ENCODE results near the gene CAPN13. TPM values are rescaled to one million over a fixed set of nuclear protein-coding genes. Genes with fewer than 3 reads are reported as not detected.

The CAPN13 gene
- total and polyA plus RNA-seq, 2 donors (not counting 3 experiments of a cell fraction or from before 2014, with no cell fraction given): not detected

- CTCF ChIA-PET: no interaction called here
- no peaks in the 10 kb centered on the region for H3K9me1 ChIP-seq (replicated peaks; ENCODE audit: control insufficient read depth, extremely low read depth, insufficient read depth, low read length)
- DNase-seq (ENCODE audit: low read depth, low spot score) (no peak), FAIRE-seq (no peak)
- no peaks in the 10 kb centered on the region for H3K27me3 ChIP-seq (ENCODE audit: control insufficient read depth in 2 of 2, insufficient read depth in 2 of 2, low read length in 2 of 2)
- H4K20me1 ChIP-seq (replicated peaks; ENCODE audit: control insufficient read depth, extremely low read depth, insufficient read depth, low read length): no peaks in the 10 kb centered on the region
- TF ChIP-seq POLR2AphosphoS5 (IDR thresholded peaks at IDR 0.05; ENCODE audit: insufficient read depth, low read depth, low read length): no peak
- TF ChIP-seq JUN (IDR thresholded peaks at IDR 0.05; ENCODE audit: borderline replicate concordance, insufficient read depth, insufficient read length, low read depth): no peak
- no peak for TF ChIP-seq CTCF (IDR thresholded peaks at IDR 0.05; ENCODE audit: extremely low read depth in 1 of 2, insufficient read depth in 1 of 2, low read depth in 1 of 2, low read length in 2 of 2)
- no peak for TF ChIP-seq POLR2A (IDR thresholded peaks at IDR 0.05; ENCODE audit: low read depth, low read length)
- TF ChIP-seq, protein P1, sequence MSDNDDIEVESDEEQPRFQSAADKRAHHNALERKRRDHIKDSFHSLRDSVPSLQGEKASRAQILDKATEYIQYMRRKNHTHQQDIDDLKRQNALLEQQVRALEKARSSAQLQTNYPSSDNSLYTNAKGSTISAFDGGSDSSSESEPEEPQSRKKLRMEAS (IDR thresholded peaks at IDR 0.05; ENCODE audit: insufficient read depth, insufficient read length): no peak
- no peak for TF ChIP-seq GATA2 (IDR thresholded peaks at IDR 0.05; ENCODE audit: insufficient read depth, insufficient read length, low read depth, low read length)
- TF ChIP-seq FOS (IDR thresholded peaks at IDR 0.05; ENCODE audit: borderline replicate concordance, insufficient read depth, low read length): no peak
- TF ChIP-seq EZH2 (IDR thresholded peaks at IDR 0.05; ENCODE audit: borderline replicate concordance, low read depth, low read length, severe bottlenecking): no peak
- TF ChIP-seq MYC (IDR thresholded peaks at IDR 0.05; ENCODE audit: low read depth, low read length): no peak
- intact Hi-C loops (cut with micrococcal nuclease): no loop called here
- no peak overlapping the region for H3K4me3 ChIP-seq (replicated peaks in 1 of 3; ENCODE audit: insufficient read depth in 1 of 3, low read depth in 1 of 3, low read length in 3 of 3)
- no TSS peak for BruUV-seq (replicated peaks)
- no peaks in the 10 kb centered on the region for H3K36me3 ChIP-seq (ENCODE audit: control insufficient read depth in 2 of 2, extremely low read depth in 1 of 2, insufficient read depth in 2 of 2, low read length in 2 of 2)
- dilution Hi-C loops (cut with MboI; ENCODE audit: extremely low pct_ligation_motif_present, low sequenced_read_pairs): no loop called here
- POLR2A ChIA-PET: no interaction called here
- H3K27ac ChIP-seq (ENCODE audit: insufficient read depth, low read depth, low read length): no peak overlapping the region
- H3K9ac ChIP-seq (replicated peaks; ENCODE audit: extremely low read depth, insufficient read depth, low read length): no peak overlapping the region
- peaks cover 2% of the 10 kb centered on the region for H3K9me3 ChIP-seq (replicated peaks; ENCODE audit: control insufficient read depth, insufficient read depth, low read length)
- H3K4me1 ChIP-seq (ENCODE audit: control insufficient read depth, extremely low read depth, insufficient read depth, low read length): no peaks in the 10 kb centered on the region
- no peak overlapping the region for H3K4me2 ChIP-seq (ENCODE audit: insufficient read depth, low read length)
- no peaks in the 10 kb centered on the region for H3K79me2 ChIP-seq (ENCODE audit: control insufficient read depth, insufficient read depth, low read length)
- no peak overlapping the region for H2AFZ ChIP-seq (ENCODE audit: low read depth, low read length)
These were observed 7.1 kb downstream of the CAPN13 start for GRCh38 chr2:30800159-30800558.

Data from endothelial cell of umbilical vein (primary cell).